ENCODE measurements around the gene PXN.
"Not testable (repeated sequence)": the region's sequence is repeated elsewhere in the genome, so short reads cannot be mapped to it uniquely, and the experiment has no call there.

Gene PXN

GRCh38 chr12:120227233-120228040, 38.1 kb downstream of the PXN start:
- no peak for DNase-seq (ENCODE audit: low read depth in 3 of 3)

- no peak for DNase-seq (ENCODE audit: low read depth in 3 of 3)
Measured at GRCh38 chr12:120225852-120226640, 39.5 kb downstream of the PXN start.

GRCh38 chr12:120225200-120225558, 40.4 kb downstream of the PXN start:
- DNase-seq (ENCODE audit: low read depth in 3 of 3): no peak

GRCh38 chr12:120224304-120225199, 41.0 kb downstream of the PXN start:
- DNase-seq (ENCODE audit: low read depth in 3 of 3): no peak

- no peak for DNase-seq (ENCODE audit: low read depth in 3 of 3)
Measured at GRCh38 chr12:120223458-120224303, 41.8 kb downstream of the PXN start.

- DNase-seq (ENCODE audit: low read depth in 3 of 3): no peak
Measured at GRCh38 chr12:120222288-120222832, 43.2 kb downstream of the PXN start.

- DNase-seq (ENCODE audit: low read depth in 3 of 3): no peak
Measured at GRCh38 chr12:120221576-120221900, 44.0 kb downstream of the PXN start.

- no peak for DNase-seq (ENCODE audit: low read depth in 3 of 3)
Measured at GRCh38 chr12:120220838-120221575, 44.5 kb downstream of the PXN start.

- no peak for DNase-seq (ENCODE audit: low read depth in 3 of 3)
Measured at GRCh38 chr12:120218680-120219606, 46.6 kb downstream of the PXN start.

GRCh38 chr12:120216742-120217605, 48.6 kb downstream of the PXN start:
- no peak for DNase-seq (ENCODE audit: low read depth in 3 of 3)

- no peak for DNase-seq (ENCODE audit: low read depth in 3 of 3)
Measured at GRCh38 chr12:120215766-120216735, 49.5 kb downstream of the PXN start.

GRCh38 chr12:120215357-120215735, 50.2 kb downstream of the PXN start:
- no peak for DNase-seq (ENCODE audit: low read depth in 3 of 3)

GRCh38 chr12:120214626-120215356, 50.7 kb downstream of the PXN start:
- DNase-seq (ENCODE audit: low read depth in 3 of 3): no peak

- no peak for DNase-seq (ENCODE audit: low read depth in 3 of 3)
Measured at GRCh38 chr12:120213758-120214157, 51.8 kb downstream of the PXN start.

GRCh38 chr12:120213182-120213581, 52.3 kb downstream of the PXN start:
- DNase-seq (ENCODE audit: low read depth in 3 of 3): not testable (repeated sequence)

GRCh38 chr12:120212301-120212700, 53.2 kb downstream of the PXN start:
- no peak for DNase-seq (ENCODE audit: low read depth in 3 of 3)
